Smooth muscle cell (in vitro differentiated cells): ENCODE results near the gene OBP2B. TPM values are rescaled to one million over a fixed set of nuclear protein-coding genes. Genes with fewer than 3 reads are reported as not detected.
A peak's percentile ranks its signal among the peaks of the same experiment; 100 is the strongest.
"Not testable (repeated sequence)": the region's sequence is repeated elsewhere in the genome, so short reads cannot be mapped to it uniquely, and the experiment has no call there.

Source experiments
- DNase-seq: peaks from one replicate; lab custom pipeline; 2025; ENCODE audit not compliant: unreplicated experiment; lab: John Stamatoyannopoulos, UW
- H2AFZ ChIP-seq: fragments of 200-600 bp; sonication (generic); 2 replicates; pipeline ENCODE4 v1.6.0; 2016; ENCODE audit warnings: antibody characterized with exemption, low read depth, mild to moderate bottlenecking
- H3F3A ChIP-seq: fragments of 200-600 bp; sonication (generic); 2 replicates; pipeline ENCODE4 v1.6.0; 2017; ENCODE audit warnings: antibody characterized with exemption, low read depth
- H3K27ac ChIP-seq: fragments of 200-600 bp; sonication (generic); 2 replicates; pipeline ENCODE4 v1.5.1; 2016; ENCODE audit warnings: low read depth, mild to moderate bottlenecking
- H3K27me3 ChIP-seq: fragments of 200-600 bp; sonication (generic); 2 replicates; pipeline ENCODE4 v1.6.1; 2016; ENCODE audit warnings: low read depth, mild to moderate bottlenecking
- H3K36me3 ChIP-seq: fragments of 200-600 bp; sonication (generic); 2 replicates; pipeline ENCODE4 v1.5.1; 2016; ENCODE audit warnings: low read depth
- H3K4me1 ChIP-seq: fragments of 200-600 bp; sonication (generic); 2 replicates; pipeline ENCODE4 v1.5.1; 2016; ENCODE audit warnings: low read depth
- H3K4me2 ChIP-seq: fragments of 200-600 bp; sonication (generic); 2 replicates; pipeline ENCODE4 v1.6.0; 2016; ENCODE audit warnings: mild to moderate bottlenecking
- H3K4me3 ChIP-seq: fragments of 200-600 bp; sonication (generic); 2 replicates; pipeline ENCODE4 v1.5.1; 2016; ENCODE audit warnings: mild to moderate bottlenecking
- H3K79me2 ChIP-seq: fragments of 200-600 bp; sonication (generic); 2 replicates; pipeline ENCODE4 v1.6.0; 2016; ENCODE audit warnings: low read depth, mild to moderate bottlenecking
- H3K9ac ChIP-seq: fragments of 200-600 bp; sonication (generic); 2 replicates; pipeline ENCODE4 v1.6.0; 2016; ENCODE audit warnings: low read depth
- H3K9me3 ChIP-seq: fragments of 200-600 bp; sonication (generic); replicated peaks from 2 replicates; pipeline ENCODE4 v1.5.1; 2016; ENCODE audit warnings: low read depth
- H4K20me1 ChIP-seq: fragments of 200-600 bp; sonication (generic); 2 replicates; pipeline ENCODE4 v1.6.0; 2016; ENCODE audit warnings: low read depth
- WGBS: methylation state at CpG from one replicate; pipeline ENCODE4 v1.1.7; 2016; ENCODE audit warnings: low lambda C conversion rate; 5-methylcytosine and 5-hydroxymethylcytosine counted together
- polyA plus RNA-seq: library from polyadenylated mRNA; unstranded; fragments of >200 nt; fragmentation: Nextera tagmentation; extraction: Ambion mirVana; gene quantifications from 2 replicates; pipeline ENCODE4 v1.2.1, GENCODE V29; 2016
- total RNA-seq: library from RNA; depleted of rRNA; stranded (reverse); fragments of >200 nt; gene quantifications from 2 replicates; pipeline ENCODE4 v1.2.3, GENCODE V29; 2014
- TF ChIP-seq, protein P1 (sequence below): fragments of 200-600 bp; sonication (generic); IDR thresholded peaks from 2 replicates; pipeline ENCODE4 v1.5.1; 2017; ENCODE audit warnings: borderline replicate concordance, mild to moderate bottlenecking, antibody characterized with exemption; ENCODE audit not compliant: insufficient read depth, poor library complexity, severe bottlenecking

OBP2B gene
- total and polyA plus RNA-seq, 2 experiments from 2014 or later, result not detected

DNA sequence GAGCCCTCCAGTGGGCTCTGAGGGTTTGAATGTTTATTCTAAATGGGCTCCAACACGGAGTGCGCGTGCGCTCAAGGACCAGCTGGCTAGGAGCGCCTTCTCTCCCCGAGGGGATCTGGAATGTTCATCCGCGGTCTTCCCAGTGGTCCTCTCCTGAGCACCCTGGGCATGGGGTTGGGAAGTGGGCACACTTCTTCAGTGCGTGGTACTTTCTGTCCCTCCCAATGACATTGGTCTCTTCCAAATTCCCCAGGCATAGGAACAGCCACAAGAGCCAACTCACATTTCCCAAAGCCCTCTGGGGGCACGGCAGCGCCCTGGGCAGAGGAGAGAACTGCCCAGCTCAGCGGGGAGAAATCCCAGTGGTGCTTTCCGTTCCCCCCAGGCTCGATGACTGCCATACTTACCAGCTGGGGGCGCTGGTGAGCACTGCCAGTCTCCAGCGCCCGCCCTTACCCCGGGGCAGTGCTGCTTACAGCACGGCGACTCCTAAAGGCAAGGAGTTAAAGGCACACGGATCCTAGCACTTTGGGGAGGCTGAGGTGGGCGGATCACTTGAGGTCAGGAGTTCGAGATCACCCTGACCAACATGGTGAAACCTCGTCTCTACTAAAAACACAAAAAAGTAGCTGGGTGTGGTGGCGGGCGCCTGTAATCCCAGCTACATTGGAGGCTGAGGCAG, 29.9 kb upstream of the OBP2B start:
- Histone ChIP-seq H3K36me3 (no peaks in the 10 kb centered on the region), H3K27me3 (no peaks in the 10 kb centered on the region), H3K27ac (peak overlapping the region; percentile 38), H3F3A (no peaks in the 10 kb centered on the region), H4K20me1 (no peaks in the 10 kb centered on the region), H3K4me3 (peak overlapping the region; percentile 50), H3K79me2 (no peaks in the 10 kb centered on the region), H3K9me3 (no peaks in the 10 kb centered on the region), H3K9ac (no peak overlapping the region), H3K4me2 (peak overlapping the region; percentile 88), H2AFZ (peak overlapping the region; percentile 87), H3K4me1 (no peaks in the 10 kb centered on the region)
- TF ChIP-seq, protein P1, sequence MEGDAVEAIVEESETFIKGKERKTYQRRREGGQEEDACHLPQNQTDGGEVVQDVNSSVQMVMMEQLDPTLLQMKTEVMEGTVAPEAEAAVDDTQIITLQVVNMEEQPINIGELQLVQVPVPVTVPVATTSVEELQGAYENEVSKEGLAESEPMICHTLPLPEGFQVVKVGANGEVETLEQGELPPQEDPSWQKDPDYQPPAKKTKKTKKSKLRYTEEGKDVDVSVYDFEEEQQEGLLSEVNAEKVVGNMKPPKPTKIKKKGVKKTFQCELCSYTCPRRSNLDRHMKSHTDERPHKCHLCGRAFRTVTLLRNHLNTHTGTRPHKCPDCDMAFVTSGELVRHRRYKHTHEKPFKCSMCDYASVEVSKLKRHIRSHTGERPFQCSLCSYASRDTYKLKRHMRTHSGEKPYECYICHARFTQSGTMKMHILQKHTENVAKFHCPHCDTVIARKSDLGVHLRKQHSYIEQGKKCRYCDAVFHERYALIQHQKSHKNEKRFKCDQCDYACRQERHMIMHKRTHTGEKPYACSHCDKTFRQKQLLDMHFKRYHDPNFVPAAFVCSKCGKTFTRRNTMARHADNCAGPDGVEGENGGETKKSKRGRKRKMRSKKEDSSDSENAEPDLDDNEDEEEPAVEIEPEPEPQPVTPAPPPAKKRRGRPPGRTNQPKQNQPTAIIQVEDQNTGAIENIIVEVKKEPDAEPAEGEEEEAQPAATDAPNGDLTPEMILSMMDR, result peak; percentile 96
- peak; percentile 91 for DNase-seq
- WGBS, result 14% methylated on average over 26 of the region's 26 CpGs

DNA sequence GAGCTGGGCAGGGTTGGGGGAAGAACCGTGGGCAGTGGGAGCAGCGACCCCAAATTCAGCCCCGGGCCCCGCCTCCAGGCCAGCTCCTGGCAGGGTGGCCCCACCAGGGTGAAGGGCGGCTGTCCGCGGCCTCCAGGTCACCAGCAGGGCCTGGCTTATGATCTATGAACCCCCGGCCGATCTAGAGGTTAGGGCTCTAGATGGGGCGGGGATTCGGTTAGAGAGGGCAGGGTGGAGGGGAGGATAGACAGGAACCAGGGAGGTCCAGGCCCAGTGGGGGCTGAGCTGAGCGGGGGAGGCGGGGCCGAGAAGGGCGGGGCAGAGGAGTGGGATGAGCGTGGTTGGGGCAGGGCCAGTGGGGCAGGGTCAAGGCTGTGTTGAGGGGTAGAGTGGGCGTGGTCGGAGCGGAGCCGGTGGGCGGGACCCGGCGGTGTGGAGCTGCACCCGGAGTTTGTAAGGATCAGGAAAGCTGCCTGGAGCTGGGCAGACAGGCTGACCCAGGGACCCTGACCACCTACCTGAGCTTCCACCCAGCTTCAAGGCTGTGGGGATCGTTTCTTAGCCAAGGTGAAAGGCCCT, 29.3 kb upstream of the OBP2B start:
- peak overlapping the region; percentile 50 for H3K4me3 ChIP-seq
- H3K27ac ChIP-seq, result peak overlapping the region; percentile 38
- WGBS, result 17% methylated on average over 15 of the region's 25 CpGs
- peak; percentile 91 for DNase-seq
- no peak overlapping the region for H3K9ac ChIP-seq
- no peaks in the 10 kb centered on the region for H3K9me3 ChIP-seq
- H3K79me2 ChIP-seq, result no peaks in the 10 kb centered on the region
- H3K27me3 ChIP-seq, result no peaks in the 10 kb centered on the region
- peak overlapping the region; percentile 88 for H3K4me2 ChIP-seq
- H4K20me1 ChIP-seq, result no peaks in the 10 kb centered on the region
- TF ChIP-seq, protein P1, result no peak
- no peaks in the 10 kb centered on the region for H3K36me3 ChIP-seq
- peak overlapping the region; percentile 87 for H2AFZ ChIP-seq
- no peaks in the 10 kb centered on the region for H3F3A ChIP-seq
- no peaks in the 10 kb centered on the region for H3K4me1 ChIP-seq

DNA sequence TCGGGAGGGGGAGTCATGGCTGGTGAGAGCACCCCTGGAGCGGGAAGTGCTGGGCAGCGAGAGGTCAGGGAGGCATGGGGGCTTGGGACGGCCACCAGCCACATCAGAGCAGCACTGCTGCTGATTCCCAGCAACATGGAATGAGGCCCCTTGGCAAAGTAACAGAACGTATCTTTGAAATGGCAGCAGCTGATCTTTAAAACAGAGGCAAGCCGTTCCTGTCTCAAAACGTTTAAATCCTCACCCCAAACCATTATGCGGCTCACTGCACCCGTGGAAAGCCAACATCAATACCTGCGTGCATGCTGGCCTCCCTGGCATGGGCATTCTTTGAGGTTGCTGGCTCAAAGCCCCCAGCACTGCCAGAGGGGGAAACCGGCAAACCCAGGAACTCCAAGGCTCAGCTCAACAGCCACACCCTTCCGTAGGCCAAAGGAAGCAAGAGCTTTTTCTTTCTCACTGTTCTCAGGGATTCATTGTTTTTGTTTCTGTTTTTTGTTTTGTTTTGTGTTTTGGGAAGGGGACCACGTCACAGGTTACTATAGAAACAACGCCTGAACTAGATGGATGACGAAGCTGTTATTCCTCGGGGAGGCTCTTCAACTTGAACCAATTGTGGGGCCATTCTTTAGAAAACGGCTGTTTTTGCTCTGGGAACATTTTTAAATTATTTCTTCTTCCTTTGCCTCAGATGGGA, 28.1 kb upstream of the OBP2B start:
- WGBS, result 89% methylated on average over 17 of the region's 17 CpGs
- H3K4me2 ChIP-seq, result no peak overlapping the region

DNA sequence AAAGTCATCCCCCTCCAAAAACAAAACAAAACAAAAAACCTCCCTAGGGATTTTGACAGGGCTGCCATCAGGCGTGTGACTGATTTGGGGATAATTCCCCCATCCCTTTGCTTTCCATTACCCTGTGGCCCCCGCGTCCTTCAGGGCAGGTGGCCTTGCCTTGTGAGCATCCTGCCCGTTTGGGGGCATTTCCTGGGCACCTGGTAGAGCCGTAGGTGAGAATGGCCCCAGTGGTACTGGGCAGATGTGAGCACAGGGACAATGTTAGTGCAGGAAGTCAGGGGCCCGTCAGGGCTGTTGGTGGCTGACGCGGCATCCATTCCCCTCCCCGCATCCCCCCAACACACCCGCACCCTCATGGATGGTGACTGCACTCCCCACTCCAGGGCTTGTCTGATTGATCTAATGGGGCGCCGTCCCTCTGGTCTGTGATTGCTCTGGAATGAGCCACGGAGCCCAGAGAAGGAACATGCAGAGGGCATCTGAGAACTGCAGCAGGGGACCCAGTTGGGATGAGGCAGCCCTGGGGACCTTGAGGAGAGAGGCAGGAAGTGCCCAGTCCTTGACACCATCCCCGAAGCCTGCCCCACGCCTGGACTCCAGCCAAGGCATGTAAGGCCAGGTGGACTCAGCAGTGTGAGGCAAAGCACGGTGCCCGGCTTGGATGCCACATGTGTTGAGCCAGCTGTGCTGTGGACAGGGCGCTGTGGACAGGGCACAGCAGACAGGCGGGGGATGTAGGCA, 27.4 kb upstream of the OBP2B start:
- H3K27me3 ChIP-seq, H3K9me3 ChIP-seq, H2AFZ ChIP-seq, H3K4me2 ChIP-seq, H3F3A ChIP-seq, DNase-seq, H3K79me2 ChIP-seq, H3K36me3 ChIP-seq, H3K27ac ChIP-seq, H3K9ac ChIP-seq, H3K4me1 ChIP-seq, H4K20me1 ChIP-seq, H3K4me3 ChIP-seq: not testable (repeated sequence)
- WGBS, result 93% methylated on average over 14 of the region's 19 CpGs

More for the DNA sequence above, 28.1 kb upstream of the OBP2B start:
- Histone ChIP-seq H3K4me1 (no peaks in the 10 kb centered on the region), H3K27me3 (no peaks in the 10 kb centered on the region), H4K20me1 (no peaks in the 10 kb centered on the region), H3K79me2 (no peaks in the 10 kb centered on the region), H3K9ac (no peak overlapping the region), H3K9me3 (no peaks in the 10 kb centered on the region), H3K4me3 (no peak overlapping the region), H3K27ac (no peak overlapping the region), H3F3A (no peaks in the 10 kb centered on the region), H2AFZ (no peak overlapping the region), H3K36me3 (no peaks in the 10 kb centered on the region)
- TF ChIP-seq, protein P1, result no peak
- DNase-seq, result no peak
